GM18868 (cell line): ENCODE measurements around the gene AP5B1.

Experiments used
- ATAC-seq: cut with Tn5 transposase; IDR thresholded peaks from one replicate; pipeline ENCODE4 v1.9.1; 2021; ENCODE audit warnings: mild to moderate bottlenecking, moderate library complexity; ENCODE audit not compliant: unreplicated experiment

AP5B1 gene

GRCh38 chr11:65780770-65781151, at the start of gene AP5B1:
AP5B1 (minus strand) TSS chr11:65780976; CDS start chr11:65780591, 385 bp downstream.
- ATAC-seq: peak; percentile 63

DNA sequence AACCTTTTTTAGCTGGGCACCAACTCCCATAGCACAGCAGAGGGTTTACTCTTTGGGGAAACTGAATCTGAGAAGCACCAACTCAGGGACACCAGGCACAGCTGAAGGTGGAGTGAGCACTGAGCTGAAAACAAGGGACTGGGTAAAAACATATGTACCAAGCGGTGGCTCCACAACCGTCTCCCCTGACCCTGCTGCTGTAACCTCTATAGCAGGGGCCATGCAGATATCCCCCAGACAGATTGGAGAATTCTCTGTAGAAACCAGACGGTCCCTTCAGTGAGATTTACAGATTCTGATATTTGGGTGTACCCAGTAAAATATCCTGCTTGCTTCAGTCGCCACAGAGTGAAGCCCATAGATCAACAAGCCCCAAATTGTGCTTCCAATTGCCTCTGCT, 48.7 kb upstream of the AP5B1 start:
- no peak for ATAC-seq

- ATAC-seq: no peak
Measured at GRCh38 chr11:65826984-65827735, 46.4 kb upstream of the AP5B1 start.

DNA sequence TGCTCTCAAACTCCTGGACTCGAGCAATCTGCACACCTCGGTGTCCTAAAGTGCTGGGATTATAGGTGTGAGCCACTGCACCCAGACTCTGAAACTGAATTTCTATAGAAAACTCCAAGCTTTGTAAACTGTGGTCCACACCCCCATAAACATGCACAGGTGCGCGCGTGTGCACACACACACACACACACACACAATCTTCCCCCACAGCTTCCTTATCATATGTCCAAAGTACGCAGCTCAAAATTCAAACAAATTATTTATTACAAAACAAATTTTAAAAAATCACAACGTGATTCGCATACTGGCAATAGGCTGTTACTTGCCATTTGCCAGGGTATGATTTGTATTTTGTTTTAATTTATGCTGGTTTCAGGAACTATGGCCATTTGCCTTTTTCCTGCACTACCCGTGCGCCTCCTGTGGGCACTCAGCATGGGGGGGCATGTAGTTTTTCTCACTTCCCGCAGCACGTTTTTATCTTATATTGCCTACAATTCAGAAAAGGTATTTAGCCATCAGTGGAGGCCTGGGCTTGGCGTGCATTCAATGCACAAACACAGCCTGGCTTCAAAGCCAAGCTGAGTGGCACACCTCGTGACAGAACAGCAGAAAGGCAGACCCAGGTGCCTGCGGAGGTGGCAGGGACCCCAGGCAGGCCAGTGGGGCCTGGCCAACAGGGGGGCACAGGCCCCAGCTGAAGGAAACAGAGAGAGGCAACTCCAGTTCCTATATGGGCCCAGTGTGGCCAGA, 42.2 kb upstream of the AP5B1 start:
- ATAC-seq: no peak

DNA sequence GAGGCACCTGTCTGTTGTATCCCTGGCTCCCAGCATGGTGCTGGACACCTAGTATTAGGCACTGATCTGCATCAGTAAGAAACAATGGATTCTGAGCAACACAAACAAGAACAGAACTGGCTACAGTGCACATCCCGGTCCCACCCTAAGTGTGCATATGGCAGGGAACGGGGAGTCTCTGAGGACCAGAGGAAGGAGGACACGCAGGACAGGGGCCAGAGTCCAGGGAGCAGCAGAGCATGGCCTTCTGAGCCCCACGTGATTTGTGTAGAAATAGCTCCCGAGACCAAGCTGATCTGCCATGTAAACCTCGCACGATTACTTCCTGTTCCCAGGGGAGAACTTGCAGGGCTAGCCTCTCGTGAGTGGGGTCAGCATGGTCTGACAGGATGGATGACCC, 40.3 kb upstream of the AP5B1 start:
- ATAC-seq: no peak

DNA sequence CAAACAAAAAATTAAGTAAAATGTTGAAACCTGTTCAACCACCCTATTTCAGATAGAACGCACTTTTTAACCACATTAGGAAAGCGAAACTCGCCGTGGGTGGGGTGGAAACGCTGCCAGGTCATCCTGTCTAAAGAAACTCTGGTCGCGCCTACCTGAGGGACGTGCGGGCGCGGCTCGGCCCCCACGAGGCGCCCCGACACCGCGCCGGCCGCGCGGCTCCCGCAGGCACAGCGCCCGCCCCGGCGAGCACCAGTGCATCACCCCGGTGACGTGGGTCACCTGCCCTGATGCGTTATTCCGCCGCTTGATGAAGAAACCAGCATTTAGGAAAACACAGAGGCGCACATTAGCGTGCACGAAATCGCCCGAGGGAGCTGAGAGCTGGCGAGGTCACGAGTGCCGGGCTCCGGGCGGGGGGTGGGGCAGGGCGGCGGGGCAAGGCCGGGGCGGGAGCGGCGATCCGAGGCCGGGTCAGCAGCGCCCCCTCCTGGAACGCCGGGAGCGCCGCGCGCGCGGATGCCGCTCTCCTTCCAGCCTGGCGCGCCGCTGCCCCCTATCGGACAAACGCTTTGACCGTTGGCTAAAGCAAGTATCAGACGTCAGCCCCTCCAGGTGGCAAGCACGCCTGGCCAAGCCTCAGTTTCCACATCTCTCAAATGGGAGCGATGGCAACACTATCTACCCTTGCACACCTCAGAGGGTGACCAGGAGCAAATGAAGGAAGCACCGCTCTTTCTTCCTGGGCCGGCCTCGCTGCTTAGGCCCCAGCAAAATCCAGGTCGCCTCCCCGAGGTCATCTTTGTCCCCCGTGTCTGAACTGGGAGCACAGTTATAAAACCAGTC, 37.3 kb upstream of the AP5B1 start:
- peak; percentile 74 for ATAC-seq

- ATAC-seq: no peak
Measured at GRCh38 chr11:65817312-65817834, 36.6 kb upstream of the AP5B1 start.

- ATAC-seq: no peak
Measured at GRCh38 chr11:65816696-65817095, 35.9 kb upstream of the AP5B1 start.

DNA sequence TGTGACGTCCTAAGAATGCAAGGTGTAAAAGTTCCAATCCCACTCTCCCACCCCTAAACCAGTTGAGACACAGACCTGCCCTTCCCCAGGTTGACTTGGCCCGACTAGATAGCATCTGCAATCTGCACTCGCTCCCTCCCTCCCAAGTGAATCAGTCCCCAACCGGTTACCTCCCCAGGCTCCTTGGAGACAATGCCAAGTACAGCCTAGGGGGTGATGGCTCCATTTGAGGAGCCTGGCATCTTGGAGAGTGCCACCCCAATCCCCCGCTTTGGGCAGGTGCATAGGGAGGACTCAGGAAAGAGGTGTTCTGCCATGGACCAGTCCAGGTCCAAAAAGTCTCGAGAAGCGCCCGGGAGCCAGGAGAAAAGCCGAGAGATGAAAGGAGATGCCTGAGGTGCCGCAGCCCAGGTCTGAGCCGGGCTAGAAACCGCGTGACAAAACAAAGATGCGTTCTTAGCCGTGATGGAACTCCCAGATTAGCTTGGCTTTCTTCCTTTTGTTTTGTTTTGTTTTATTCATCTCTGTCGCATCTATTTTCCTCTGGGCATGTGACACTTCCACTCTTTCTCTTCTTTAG, 34.3 kb upstream of the AP5B1 start:
- no peak for ATAC-seq

DNA sequence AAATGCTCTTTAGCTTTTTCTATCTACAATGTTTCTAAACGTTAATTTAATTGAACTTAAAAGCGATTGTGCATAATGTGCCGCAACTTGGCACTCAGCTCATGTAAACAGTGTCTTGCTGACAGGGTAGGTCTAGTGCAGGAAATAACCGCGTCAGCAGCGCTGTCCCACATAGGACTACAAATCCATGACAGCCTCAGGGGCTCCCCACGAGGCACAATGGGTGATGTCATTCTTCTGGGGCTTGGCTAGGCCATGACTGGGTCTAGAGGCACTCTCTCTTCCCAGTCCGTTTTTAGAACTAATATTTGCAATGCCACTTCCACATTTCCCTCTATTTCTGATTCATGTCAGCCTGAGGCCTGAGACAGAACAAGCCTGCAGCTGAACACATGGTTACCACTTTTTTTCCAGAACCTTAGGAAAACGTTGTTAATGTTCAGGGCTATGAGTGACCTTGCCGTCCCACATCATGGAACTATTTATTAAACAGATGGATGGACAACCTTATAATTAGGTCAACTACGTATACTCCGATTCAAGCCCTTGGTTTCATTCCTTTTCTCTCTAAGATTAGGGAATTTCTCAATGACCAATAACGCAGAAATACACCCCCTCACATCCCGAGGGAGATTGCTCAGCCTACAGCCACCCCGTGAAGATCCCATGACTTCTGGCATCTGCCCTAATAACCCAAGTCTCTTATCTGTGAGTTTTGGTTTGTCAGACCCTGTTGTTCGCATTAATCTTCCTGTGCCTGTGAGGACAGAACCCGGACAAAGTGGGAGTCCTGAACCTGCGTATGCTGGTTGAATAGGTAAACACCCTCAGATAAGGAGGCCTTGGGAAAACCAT, 33.6 kb upstream of the AP5B1 start:
- no peak for ATAC-seq

DNA sequence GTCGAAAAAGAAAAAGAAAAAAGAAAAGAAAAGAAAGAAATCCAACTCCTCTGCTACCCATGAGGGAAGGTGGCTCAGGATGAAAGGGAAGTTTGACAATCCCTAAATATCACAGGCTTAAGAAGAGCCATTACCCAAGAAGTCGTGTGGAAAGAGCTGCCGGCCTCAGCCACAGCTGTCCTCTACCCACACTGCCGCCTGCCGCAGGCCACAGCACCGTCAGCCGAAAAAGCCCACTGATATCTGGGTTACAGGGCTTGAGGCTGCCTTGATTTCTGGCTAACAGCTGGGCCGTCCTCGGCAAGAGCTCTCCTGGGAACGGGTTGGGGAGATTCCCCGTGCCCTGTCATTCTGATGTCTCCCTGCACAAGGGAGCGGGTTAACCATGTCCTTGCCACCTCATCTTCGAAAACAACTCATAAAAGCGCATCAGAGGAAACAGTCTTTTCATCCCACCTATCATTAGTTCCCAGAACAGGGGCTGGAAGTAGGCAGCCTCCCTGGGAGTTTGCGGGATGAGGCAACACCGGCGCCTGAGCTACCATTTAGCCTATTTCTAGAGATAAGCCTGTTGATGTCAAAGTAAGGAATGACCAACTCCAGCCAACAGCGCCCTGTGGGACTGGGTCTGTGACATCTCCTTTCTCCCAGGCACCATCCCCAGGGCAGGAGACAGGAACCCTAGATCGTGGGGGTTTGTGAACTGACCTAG, 31.1 kb upstream of the AP5B1 start:
- no peak for ATAC-seq

GRCh38 chr11:65810046-65810868, 29.5 kb upstream of the AP5B1 start:
- no peak for ATAC-seq

DNA sequence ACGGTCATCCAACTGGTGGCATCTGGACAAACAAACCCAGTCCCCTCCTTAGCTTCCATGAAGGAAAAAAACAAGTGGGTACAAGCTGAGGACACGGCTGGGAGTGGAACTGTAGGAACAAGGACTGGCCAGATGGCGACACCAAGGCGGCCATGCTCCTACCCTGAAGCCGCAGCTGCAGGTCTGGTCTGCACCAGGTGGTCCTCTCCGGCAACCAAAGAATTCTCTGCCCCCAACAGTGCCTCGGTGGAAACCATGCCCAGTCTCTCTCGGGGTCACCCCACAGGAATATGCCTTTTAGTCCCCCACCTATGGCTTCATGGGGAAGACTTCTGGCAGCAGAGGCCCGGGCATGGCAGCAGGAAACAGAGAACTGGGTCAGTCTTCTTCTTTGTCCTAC, 28.7 kb upstream of the AP5B1 start:
- ATAC-seq: no peak

GRCh38 chr11:65808744-65809341, 28.1 kb upstream of the AP5B1 start:
- ATAC-seq: no peak

DNA sequence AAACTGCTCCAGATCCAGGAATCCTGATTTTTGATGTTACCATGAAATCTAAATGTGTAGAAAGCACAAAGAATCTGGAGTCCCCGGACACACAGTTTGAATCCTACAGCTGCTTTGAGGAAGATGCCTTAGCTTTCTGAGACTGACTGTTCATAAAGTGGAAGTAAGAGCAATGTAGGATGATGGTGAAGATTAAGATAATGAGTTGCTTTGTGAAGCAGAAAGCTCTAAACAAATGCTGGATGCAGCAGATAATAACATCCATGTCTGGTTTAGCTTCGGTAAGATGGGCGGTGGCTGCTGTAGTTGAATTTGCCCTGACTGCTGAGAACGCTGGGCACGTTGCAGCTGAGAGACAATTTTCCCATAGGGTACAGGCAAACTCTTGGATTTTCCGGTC, 26.2 kb upstream of the AP5B1 start:
- no peak for ATAC-seq

DNA sequence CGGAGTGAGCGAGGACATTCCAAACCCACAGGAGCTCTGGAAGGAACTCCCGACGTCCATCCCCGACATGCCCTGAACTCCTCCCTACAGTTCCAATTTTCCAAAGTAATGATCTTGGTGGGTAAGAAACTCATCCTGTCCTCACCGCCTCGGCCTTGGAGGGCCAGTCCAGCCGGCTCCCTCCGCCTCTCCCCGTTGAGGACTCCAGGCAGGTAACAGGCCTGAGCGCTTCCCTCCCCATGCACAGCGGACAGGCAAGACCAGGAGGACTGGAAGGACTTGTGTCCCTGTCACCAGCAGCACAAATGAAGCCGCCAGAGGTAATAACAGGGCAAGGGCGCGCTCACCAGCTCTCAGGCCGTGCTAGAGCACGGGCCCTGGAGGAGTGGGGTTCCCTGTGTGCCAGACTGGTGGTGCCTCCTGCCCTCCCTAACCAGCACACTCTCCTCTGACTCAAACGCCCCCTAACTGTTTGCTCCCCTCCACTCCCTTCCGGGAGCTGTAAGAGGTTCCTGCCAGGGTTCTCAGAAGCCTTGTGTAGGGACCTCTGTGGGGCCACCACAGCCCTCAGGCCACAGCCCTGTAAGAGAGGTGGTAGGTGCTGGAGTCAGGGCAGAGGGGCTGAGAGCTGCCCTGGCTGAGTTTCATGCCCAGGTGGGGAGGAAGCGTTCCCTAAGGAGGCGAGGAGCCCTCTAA, 23.2 kb upstream of the AP5B1 start:
- ATAC-seq: no peak

- no peak for ATAC-seq
Measured at GRCh38 chr11:65802841-65803240, 22.1 kb upstream of the AP5B1 start.
